ENCODE data around the gene CCDC59.

DNA sequence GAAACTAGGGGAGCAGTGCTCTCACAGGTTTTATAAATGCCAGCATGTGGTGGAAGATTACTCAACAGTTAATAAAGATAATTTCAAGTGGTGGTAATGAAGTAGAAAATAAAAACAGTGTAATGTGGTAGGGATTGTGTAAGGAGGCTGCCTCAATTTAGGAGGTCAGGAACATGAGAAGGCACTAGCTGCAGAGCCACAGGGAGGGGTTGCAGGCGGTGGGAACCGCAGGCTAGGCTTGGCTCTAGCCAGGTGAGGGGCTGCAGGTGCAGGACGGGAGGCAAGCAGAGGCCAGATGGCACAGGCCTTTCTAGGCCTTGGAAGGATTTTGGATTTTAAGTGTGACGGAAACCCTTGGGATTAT is 910 bp upstream of the CCDC59 start:
- TF ChIP-seq, protein P1, sequence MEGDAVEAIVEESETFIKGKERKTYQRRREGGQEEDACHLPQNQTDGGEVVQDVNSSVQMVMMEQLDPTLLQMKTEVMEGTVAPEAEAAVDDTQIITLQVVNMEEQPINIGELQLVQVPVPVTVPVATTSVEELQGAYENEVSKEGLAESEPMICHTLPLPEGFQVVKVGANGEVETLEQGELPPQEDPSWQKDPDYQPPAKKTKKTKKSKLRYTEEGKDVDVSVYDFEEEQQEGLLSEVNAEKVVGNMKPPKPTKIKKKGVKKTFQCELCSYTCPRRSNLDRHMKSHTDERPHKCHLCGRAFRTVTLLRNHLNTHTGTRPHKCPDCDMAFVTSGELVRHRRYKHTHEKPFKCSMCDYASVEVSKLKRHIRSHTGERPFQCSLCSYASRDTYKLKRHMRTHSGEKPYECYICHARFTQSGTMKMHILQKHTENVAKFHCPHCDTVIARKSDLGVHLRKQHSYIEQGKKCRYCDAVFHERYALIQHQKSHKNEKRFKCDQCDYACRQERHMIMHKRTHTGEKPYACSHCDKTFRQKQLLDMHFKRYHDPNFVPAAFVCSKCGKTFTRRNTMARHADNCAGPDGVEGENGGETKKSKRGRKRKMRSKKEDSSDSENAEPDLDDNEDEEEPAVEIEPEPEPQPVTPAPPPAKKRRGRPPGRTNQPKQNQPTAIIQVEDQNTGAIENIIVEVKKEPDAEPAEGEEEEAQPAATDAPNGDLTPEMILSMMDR (optimal IDR thresholded peaks at IDR 0.05 in 1 of 3, IDR thresholded peaks at IDR 0.05 in 1 of 3, conservative IDR thresholded peaks at IDR 0.05 in 1 of 3; ENCODE audit: extremely low read depth in 1 of 3, insufficient read depth in 2 of 3, low read length in 3 of 3) = no peak
- no peak for TF ChIP-seq EZH2 (IDR thresholded peaks at IDR 0.05; ENCODE audit: low read length)

Data from keratinocyte (primary cell).